Measurements from ENCODE around the gene LGR5.

GRCh38 chr12:71504476-71504875 is 64.9 kb downstream of the LGR5 start:
- TF ChIP-seq CTCF (conservative IDR thresholded peaks at IDR 0.05 in 1 of 2, IDR thresholded peaks at IDR 0.05 in 1 of 2; ENCODE audit: low read depth in 1 of 2, low read length in 2 of 2) (no peak), EZH2 (IDR thresholded peaks at IDR 0.05; ENCODE audit: low read length, missing control alignments) (no peak)
